MM.1S (cell line): ENCODE results near the gene GLCE.

ENCODE experiments used
- CTCF ChIP-seq: fragments of 300-600 bp; sonication (generic); IDR thresholded peaks from 2 replicates; pipeline ENCODE4 v1.5.1; 2016; ENCODE audit warnings: antibody characterized with exemption, low read length, mixed read lengths
- EZH2phosphoT487 ChIP-seq: fragments of 300-600 bp; sonication (generic); IDR thresholded peaks from 2 replicates; pipeline ENCODE4 v1.6.1; 2018; ENCODE audit warnings: antibody characterized with exemption, low read length

GRCh38 chr15:69314736-69315135, 154.3 kb downstream of the GLCE start:
- TF ChIP-seq CTCF, result no peak
- TF ChIP-seq EZH2phosphoT487, result no peak
